Liver (tissue), 9 donors: ENCODE measurements around the gene SPIN2A. TPM values are rescaled to one million over a fixed set of nuclear protein-coding genes. Genes with fewer than 3 reads are reported as not detected.

Experiments
- DNase-seq: peaks from one replicate; pipeline ENCODE4 v3.0.0-alpha.2; 2017; ENCODE audit warnings: low spot score
- H3K27ac ChIP-seq, 2 donors: one replicate each; pipeline ENCODE4 v1.7.0; 2013; ENCODE audit warnings: inconsistent platforms in 2 of 2, low read length in 2 of 2, control low read depth in 1 of 2, low read depth in 1 of 2, mild to moderate bottlenecking in 1 of 2
- H3K27me3 ChIP-seq, 4 donors: one replicate each; pipeline versions ENCODE4 v1.6.1 to v1.7.0; 2013; ENCODE audit warnings: low read length in 3 of 4, inconsistent platforms in 1 of 4, mild to moderate bottlenecking in 1 of 4, moderate library complexity in 1 of 4; ENCODE audit not compliant: control insufficient read depth in 4 of 4, insufficient read depth in 4 of 4
- H3K36me3 ChIP-seq, 4 donors: one replicate each; pipeline versions ENCODE4 v1.6.1 to v1.7.0; 2013; ENCODE audit warnings: low read length in 3 of 4, mild to moderate bottlenecking in 3 of 4, low read depth in 1 of 4, moderate library complexity in 1 of 4; ENCODE audit not compliant: control insufficient read depth in 4 of 4, insufficient read depth in 3 of 4
- H3K4me1 ChIP-seq, 4 donors: one replicate each; pipeline versions ENCODE4 v1.6.1 to v1.7.0; 2013; ENCODE audit warnings: low read length in 3 of 4, mild to moderate bottlenecking in 3 of 4, moderate library complexity in 1 of 4; ENCODE audit not compliant: control insufficient read depth in 4 of 4, insufficient read depth in 4 of 4
- H3K4me3 ChIP-seq, 3 donors: one replicate each; pipeline versions ENCODE4 v1.6.1 to v1.7.0; 2013; ENCODE audit warnings: low read length in 3 of 3, control low read depth in 1 of 3, low read depth in 1 of 3, mild to moderate bottlenecking in 1 of 3
- H3K9ac ChIP-seq, 2 donors: one replicate each; pipeline ENCODE4 v1.7.0; 2013; ENCODE audit warnings: low read length in 2 of 2, mild to moderate bottlenecking in 2 of 2, moderate library complexity in 2 of 2, control low read depth in 1 of 2, low read depth in 1 of 2
- H3K9me3 ChIP-seq, 4 donors: one replicate each; pipeline versions ENCODE4 v1.6.1 to v1.7.0; 2013; ENCODE audit warnings: low read length in 3 of 4; ENCODE audit not compliant: control insufficient read depth in 4 of 4
- ATF3 ChIP-seq: IDR thresholded peaks from 2 replicates; pipeline ENCODE4 v1.6.1; 2016; ENCODE audit warnings: antibody characterized with exemption
- EGR1 ChIP-seq, 2 donors: IDR thresholded peaks; 2 replicates each; pipeline ENCODE4 v1.6.1; 2016 to 2018; ENCODE audit warnings: antibody characterized with exemption in 2 of 2, low read depth in 2 of 2
- FOXA1 ChIP-seq: IDR thresholded peaks from 2 replicates; pipeline ENCODE4 v1.6.1; 2016; ENCODE audit warnings: antibody characterized with exemption
- FOXA2 ChIP-seq: IDR thresholded peaks from 2 replicates; pipeline ENCODE4 v1.6.1; 2016; ENCODE audit warnings: antibody characterized with exemption
- GABPA ChIP-seq, 2 donors: IDR thresholded peaks in 1 of 2; conservative IDR thresholded peaks in 1 of 2; 2 replicates each; pipeline ENCODE4 v1.6.1; 2016; ENCODE audit warnings: antibody characterized with exemption in 2 of 2, mild to moderate bottlenecking in 1 of 2, moderate library complexity in 1 of 2
- HNF4A ChIP-seq, 2 donors: conservative IDR thresholded peaks; 2 replicates each; pipeline ENCODE4 v1.6.1; 2016; ENCODE audit warnings: antibody characterized with exemption in 2 of 2, mild to moderate bottlenecking in 2 of 2
- HNF4G ChIP-seq: IDR thresholded peaks from 2 replicates; pipeline ENCODE4 v1.6.1; 2016; ENCODE audit warnings: antibody characterized with exemption
- JUND ChIP-seq, 2 donors: IDR thresholded peaks; 2 replicates each; pipeline ENCODE4 v1.6.1; 2016; ENCODE audit warnings: antibody characterized with exemption in 2 of 2
- NR2F2 ChIP-seq: IDR thresholded peaks from 2 replicates; pipeline ENCODE4 v1.6.1; 2016; ENCODE audit warnings: antibody characterized with exemption
- RAD21 ChIP-seq, 2 donors: IDR thresholded peaks; 2 replicates each; pipeline ENCODE4 v1.6.1; 2016; ENCODE audit warnings: antibody characterized with exemption in 2 of 2, mild to moderate bottlenecking in 2 of 2
- REST ChIP-seq: IDR thresholded peaks from 2 replicates; pipeline ENCODE4 v1.6.1; 2016; ENCODE audit warnings: antibody characterized with exemption, mild to moderate bottlenecking
- SP1 ChIP-seq: IDR thresholded peaks from 2 replicates; pipeline ENCODE4 v1.6.1; 2018; ENCODE audit warnings: antibody characterized with exemption, mild to moderate bottlenecking
- TAF1 ChIP-seq: conservative IDR thresholded peaks from 2 replicates; pipeline ENCODE4 v1.6.1; 2016; ENCODE audit warnings: antibody characterized with exemption, mild to moderate bottlenecking
- YY1 ChIP-seq: IDR thresholded peaks from 2 replicates; pipeline ENCODE4 v1.6.1; 2016; ENCODE audit warnings: antibody characterized with exemption, mild to moderate bottlenecking
- WGBS: extraction: QIAGEN DNeasy Blood & Tissue Kit; methylation state at CpG from one replicate; pipeline ENCODE4 v1.1.7; 2013; 5-methylcytosine and 5-hydroxymethylcytosine counted together
- polyA plus RNA-seq, 2 donors: library from polyadenylated mRNA; stranded (reverse) in 1 of 2; unstranded in 1 of 2; fragments of 200-250 nt in 1 of 2; fragments of >200 nt in 1 of 2; fragmentation: Nextera tagmentation in 1 of 2; extraction: Ambion mirVana in 1 of 2; gene quantifications; one replicate each; pipeline versions ENCODE4 v1.2.1 to v1.2.3, GENCODE V29; 2013 to 2015
- total RNA-seq, 2 donors: library from RNA; depleted of rRNA; stranded (reverse); fragments of >200 nt; gene quantifications; one replicate each; pipeline ENCODE4 v1.2.3, GENCODE V29; 2014
- TF ChIP-seq, protein P1 (sequence below): IDR thresholded peaks from 2 replicates; pipeline ENCODE4 v1.6.1; 2016; ENCODE audit warnings: antibody characterized with exemption
- TF ChIP-seq, protein P2 (sequence below): fragments of 150-350 bp; IDR thresholded peaks from 2 replicates; pipeline ENCODE4 v1.5.1; 2017; ENCODE audit warnings: improper control_type of control experiment, low read depth, low read length; ENCODE audit not compliant: missing input control
- TF ChIP-seq, protein P3 (sequence below): IDR thresholded peaks from 2 replicates; pipeline ENCODE4 v1.6.1; 2016; ENCODE audit warnings: antibody characterized with exemption
- donor health status: healthy.
- donor health status: healthy.
- donor health status: healthy.
- donor health status: healthy.
- donor health status: healthy.

SPIN2A gene
- total and polyA plus RNA-seq, 4 donors = 0.15 to 0.54 (median 0.37) TPM

DNA sequence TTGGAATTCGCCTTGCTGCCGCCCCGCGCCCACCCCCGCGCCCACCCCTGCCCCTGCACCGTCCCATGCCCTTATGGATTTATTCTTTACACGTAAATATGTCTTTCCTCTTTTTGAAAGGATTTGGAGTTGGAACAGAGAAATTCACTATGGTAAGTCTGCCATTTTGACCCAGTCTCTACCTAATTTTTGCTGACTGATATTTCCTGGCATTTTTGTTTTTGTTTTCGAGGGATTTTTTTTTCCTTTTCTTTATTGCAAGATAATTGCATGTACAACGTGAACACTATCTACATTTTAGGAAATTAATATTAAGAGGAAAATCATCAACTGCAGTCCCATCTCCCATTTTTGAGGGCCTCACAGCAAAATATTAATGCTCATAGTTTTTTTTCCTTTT is 15.4 kb downstream of the SPIN2A start:
- no peaks in the 10 kb centered on the region for H3K27me3 ChIP-seq
- no peaks in the 10 kb centered on the region for H3K9me3 ChIP-seq
- H3K36me3 ChIP-seq = no peaks in the 10 kb centered on the region
- peak overlapping the region in 1 of 2 donors; percentile 61 for H3K27ac ChIP-seq
- H3K9ac ChIP-seq = peak overlapping the region in 1 of 2 donors; percentile 28
- H3K4me1 ChIP-seq = peaks cover 0 to 2% (median 0%) of the 10 kb centered on the region in 4 donors
- peak overlapping the region; percentile 72 to 94 (median 81) for H3K4me3 ChIP-seq
- DNase-seq = no peak
- no peak for TF ChIP-seq YY1
- TF ChIP-seq NR2F2 = no peak
- TF ChIP-seq TAF1 = no peak
- no peak for TF ChIP-seq REST
- no peak for TF ChIP-seq JUND (IDR thresholded peaks at IDR 0.05)
- TF ChIP-seq GABPA (IDR thresholded peaks at IDR 0.05 in 1 of 2, conservative IDR thresholded peaks at IDR 0.05 in 1 of 2) = no peak
- TF ChIP-seq, protein P1, sequence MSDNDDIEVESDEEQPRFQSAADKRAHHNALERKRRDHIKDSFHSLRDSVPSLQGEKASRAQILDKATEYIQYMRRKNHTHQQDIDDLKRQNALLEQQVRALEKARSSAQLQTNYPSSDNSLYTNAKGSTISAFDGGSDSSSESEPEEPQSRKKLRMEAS = no peak
- TF ChIP-seq HNF4A (conservative IDR thresholded peaks at IDR 0.05) = no peak
- TF ChIP-seq, protein P2, sequence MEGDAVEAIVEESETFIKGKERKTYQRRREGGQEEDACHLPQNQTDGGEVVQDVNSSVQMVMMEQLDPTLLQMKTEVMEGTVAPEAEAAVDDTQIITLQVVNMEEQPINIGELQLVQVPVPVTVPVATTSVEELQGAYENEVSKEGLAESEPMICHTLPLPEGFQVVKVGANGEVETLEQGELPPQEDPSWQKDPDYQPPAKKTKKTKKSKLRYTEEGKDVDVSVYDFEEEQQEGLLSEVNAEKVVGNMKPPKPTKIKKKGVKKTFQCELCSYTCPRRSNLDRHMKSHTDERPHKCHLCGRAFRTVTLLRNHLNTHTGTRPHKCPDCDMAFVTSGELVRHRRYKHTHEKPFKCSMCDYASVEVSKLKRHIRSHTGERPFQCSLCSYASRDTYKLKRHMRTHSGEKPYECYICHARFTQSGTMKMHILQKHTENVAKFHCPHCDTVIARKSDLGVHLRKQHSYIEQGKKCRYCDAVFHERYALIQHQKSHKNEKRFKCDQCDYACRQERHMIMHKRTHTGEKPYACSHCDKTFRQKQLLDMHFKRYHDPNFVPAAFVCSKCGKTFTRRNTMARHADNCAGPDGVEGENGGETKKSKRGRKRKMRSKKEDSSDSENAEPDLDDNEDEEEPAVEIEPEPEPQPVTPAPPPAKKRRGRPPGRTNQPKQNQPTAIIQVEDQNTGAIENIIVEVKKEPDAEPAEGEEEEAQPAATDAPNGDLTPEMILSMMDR = no peak
- TF ChIP-seq, protein P3, sequence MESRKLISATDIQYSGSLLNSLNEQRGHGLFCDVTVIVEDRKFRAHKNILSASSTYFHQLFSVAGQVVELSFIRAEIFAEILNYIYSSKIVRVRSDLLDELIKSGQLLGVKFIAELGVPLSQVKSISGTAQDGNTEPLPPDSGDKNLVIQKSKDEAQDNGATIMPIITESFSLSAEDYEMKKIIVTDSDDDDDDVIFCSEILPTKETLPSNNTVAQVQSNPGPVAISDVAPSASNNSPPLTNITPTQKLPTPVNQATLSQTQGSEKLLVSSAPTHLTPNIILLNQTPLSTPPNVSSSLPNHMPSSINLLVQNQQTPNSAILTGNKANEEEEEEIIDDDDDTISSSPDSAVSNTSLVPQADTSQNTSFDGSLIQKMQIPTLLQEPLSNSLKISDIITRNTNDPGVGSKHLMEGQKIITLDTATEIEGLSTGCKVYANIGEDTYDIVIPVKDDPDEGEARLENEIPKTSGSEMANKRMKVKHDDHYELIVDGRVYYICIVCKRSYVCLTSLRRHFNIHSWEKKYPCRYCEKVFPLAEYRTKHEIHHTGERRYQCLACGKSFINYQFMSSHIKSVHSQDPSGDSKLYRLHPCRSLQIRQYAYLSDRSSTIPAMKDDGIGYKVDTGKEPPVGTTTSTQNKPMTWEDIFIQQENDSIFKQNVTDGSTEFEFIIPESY = no peak
- TF ChIP-seq FOXA2 = no peak
- no peak for TF ChIP-seq EGR1 (IDR thresholded peaks at IDR 0.05; ENCODE audit: low read depth in 2 of 2)
- TF ChIP-seq SP1 = no peak
- TF ChIP-seq FOXA1 = no peak
- no peak for TF ChIP-seq HNF4G
- TF ChIP-seq ATF3 = no peak
- no peak for TF ChIP-seq RAD21 (IDR thresholded peaks at IDR 0.05)
- under 1% methylated on average over 10 of the region's 10 CpGs for WGBS
